Keratinocyte (primary cell): ENCODE data around the gene OPHN1.

Source experiments
- CTCF ChIP-seq, 3 experiments: IDR thresholded peaks in 1 of 3; conservative IDR thresholded peaks in 1 of 3; optimal IDR thresholded peaks in 1 of 3; 2 replicates in 2 of 3; 3 replicates in 1 of 3; pipeline versions ENCODE3 to v1.5.1; 2011; ENCODE audit warnings: low read length in 3 of 3, mild to moderate bottlenecking in 3 of 3, moderate library complexity in 2 of 3, control low read depth in 1 of 3, inconsistent platforms in 1 of 3; ENCODE audit not compliant: insufficient read depth in 2 of 3; ENCODE audit errors: extremely low read depth in 1 of 3
- EZH2 ChIP-seq: IDR thresholded peaks from one replicate; pipeline ENCODE4 v1.6.1; 2012; ENCODE audit warnings: inconsistent platforms, mild to moderate bottlenecking, low read length, moderate library complexity

GRCh38 chrX:68234171-68234910 lies 199.0 kb downstream of the OPHN1 start:
- TF ChIP-seq CTCF (optimal IDR thresholded peaks at IDR 0.05 in 1 of 3, IDR thresholded peaks at IDR 0.05 in 1 of 3, conservative IDR thresholded peaks at IDR 0.05 in 1 of 3; ENCODE audit: extremely low read depth in 1 of 3, insufficient read depth in 2 of 3, low read length in 3 of 3) (no peak), EZH2 (no peak)
